Esophagus muscularis mucosa (tissue), 4 donors: ENCODE measurements around the gene MAEA. TPM values are rescaled to one million over a fixed set of nuclear protein-coding genes. Genes with fewer than 3 reads are reported as not detected.

Source experiments
- DNase-seq: peaks from one replicate; pipeline ENCODE4 v3.0.0-alpha.2; 2017; ENCODE audit errors: extremely low spot score
- H3K27ac ChIP-seq, 4 donors: fragments of 200-600 bp; sonication (generic); replicated peaks in 1 of 4; 1 replicate in 3 of 4; 2 replicates in 1 of 4; pipeline ENCODE4 v1.5.1; 2016 to 2019; ENCODE audit warnings: mild to moderate bottlenecking in 1 of 4
- H3K27me3 ChIP-seq, 4 donors: fragments of 200-600 bp; sonication (generic); one replicate each; pipeline versions ENCODE4 v1.5.1 to v1.6.0; 2016 to 2019
- H3K36me3 ChIP-seq, 4 donors: fragments of 200-600 bp; sonication (generic); one replicate each; pipeline ENCODE4 v1.5.1; 2016 to 2019
- H3K4me1 ChIP-seq, 4 donors: fragments of 200-600 bp; sonication (generic); one replicate each; pipeline ENCODE4 v1.5.1; 2016 to 2019
- H3K4me3 ChIP-seq, 4 donors: fragments of 200-600 bp; sonication (generic); 1 replicate in 2 of 4; 2 replicates in 2 of 4; pipeline ENCODE4 v1.5.1; 2016 to 2019; ENCODE audit warnings: mild to moderate bottlenecking in 4 of 4, moderate library complexity in 1 of 4
- H3K9me3 ChIP-seq, 4 donors: fragments of 200-600 bp; sonication (generic); 1 replicate in 3 of 4; 2 replicates in 1 of 4; pipeline ENCODE4 v1.5.1; 2016 to 2019
- EP300 ChIP-seq: sonication (generic); formaldehyde crosslinking; IDR thresholded peaks from one replicate; pipeline ENCODE4 v1.6.1; 2017; ENCODE audit warnings: antibody characterized with exemption
- POLR2A ChIP-seq: fragments of 450-650 bp; IDR thresholded peaks from one replicate; pipeline ENCODE4 v1.6.1; 2017; ENCODE audit warnings: antibody characterized with exemption, moderate library complexity, mild to moderate bottlenecking, low read depth
- POLR2AphosphoS5 ChIP-seq, 2 donors: sonication (generic); formaldehyde crosslinking; IDR thresholded peaks; one replicate each; pipeline ENCODE4 v1.6.1; 2017; ENCODE audit warnings: antibody characterized with exemption in 2 of 2
- WGBS: methylation state at CpG from one replicate; pipeline ENCODE4 v1.1.5; 2018; 5-methylcytosine and 5-hydroxymethylcytosine counted together
- intact Hi-C: fragments of 100-400 bp; cut with DNase I; formaldehyde crosslinking; loops from one replicate; pipeline ENCODE4 v1.15.1; 2023
- total RNA-seq, 4 donors: library from RNA; depleted of rRNA; stranded (reverse); fragments of >200 nt; gene quantifications; one replicate each; pipeline versions ENCODE4 v1.1.0 to v1.2.1, GENCODE V29; 2016
- TF ChIP-seq, protein P1 (sequence below), 3 experiments: fragments of 200-600 bp in 2 of 3; fragments of 450-650 bp in 1 of 3; sonication (generic) in 2 of 3; IDR thresholded peaks; one replicate each; pipeline ENCODE4 v1.5.1; 2017 to 2019; ENCODE audit warnings: antibody characterized with exemption in 3 of 3, mild to moderate bottlenecking in 2 of 3, moderate library complexity in 1 of 3

The MAEA gene
- total RNA-seq, 4 donors from 2014 or later: 54.5 to 63.1 (median 59.8) TPM

DNA sequence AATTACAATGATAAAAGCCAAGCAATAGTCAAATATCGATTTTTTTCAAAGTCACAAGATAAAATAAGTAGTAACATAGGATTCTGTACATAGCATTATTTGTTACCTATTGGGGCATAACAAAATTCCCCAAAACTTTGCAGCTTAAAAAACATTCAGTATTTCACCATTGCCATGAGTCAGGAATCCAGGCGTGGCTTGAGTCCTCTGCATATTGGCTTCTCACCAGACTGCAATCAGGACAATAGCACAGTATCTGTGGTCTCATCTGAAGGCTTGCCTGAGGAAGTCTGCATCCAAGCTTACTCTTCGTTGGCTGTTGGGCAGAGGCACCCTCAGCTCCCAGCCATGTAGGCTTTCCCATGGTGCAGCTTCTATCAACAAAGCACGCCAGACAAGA is 34.5 kb upstream of the MAEA start:
- Histone ChIP-seq H3K36me3 (peaks cover 0 to 6% (median 2%) of the 10 kb centered on the region in 4 donors), H3K4me3 (no peak overlapping the region), H3K27ac (no peak overlapping the region), H3K27me3 (no peaks in the 10 kb centered on the region), H3K4me1 (peaks cover 12 to 26% (median 15%) of the 10 kb centered on the region in 4 donors), H3K9me3 (no peaks in the 10 kb centered on the region)
- intact Hi-C loops: no loop called here
- TF ChIP-seq POLR2AphosphoS5 (IDR thresholded peaks at IDR 0.05) (no peak), POLR2A (no peak), EP300 (no peak)
- TF ChIP-seq, protein P1, sequence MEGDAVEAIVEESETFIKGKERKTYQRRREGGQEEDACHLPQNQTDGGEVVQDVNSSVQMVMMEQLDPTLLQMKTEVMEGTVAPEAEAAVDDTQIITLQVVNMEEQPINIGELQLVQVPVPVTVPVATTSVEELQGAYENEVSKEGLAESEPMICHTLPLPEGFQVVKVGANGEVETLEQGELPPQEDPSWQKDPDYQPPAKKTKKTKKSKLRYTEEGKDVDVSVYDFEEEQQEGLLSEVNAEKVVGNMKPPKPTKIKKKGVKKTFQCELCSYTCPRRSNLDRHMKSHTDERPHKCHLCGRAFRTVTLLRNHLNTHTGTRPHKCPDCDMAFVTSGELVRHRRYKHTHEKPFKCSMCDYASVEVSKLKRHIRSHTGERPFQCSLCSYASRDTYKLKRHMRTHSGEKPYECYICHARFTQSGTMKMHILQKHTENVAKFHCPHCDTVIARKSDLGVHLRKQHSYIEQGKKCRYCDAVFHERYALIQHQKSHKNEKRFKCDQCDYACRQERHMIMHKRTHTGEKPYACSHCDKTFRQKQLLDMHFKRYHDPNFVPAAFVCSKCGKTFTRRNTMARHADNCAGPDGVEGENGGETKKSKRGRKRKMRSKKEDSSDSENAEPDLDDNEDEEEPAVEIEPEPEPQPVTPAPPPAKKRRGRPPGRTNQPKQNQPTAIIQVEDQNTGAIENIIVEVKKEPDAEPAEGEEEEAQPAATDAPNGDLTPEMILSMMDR (IDR thresholded peaks at IDR 0.05): no peak
- DNase-seq: no peak
- 94% methylated on average over 4 of the region's 4 CpGs for WGBS

DNA sequence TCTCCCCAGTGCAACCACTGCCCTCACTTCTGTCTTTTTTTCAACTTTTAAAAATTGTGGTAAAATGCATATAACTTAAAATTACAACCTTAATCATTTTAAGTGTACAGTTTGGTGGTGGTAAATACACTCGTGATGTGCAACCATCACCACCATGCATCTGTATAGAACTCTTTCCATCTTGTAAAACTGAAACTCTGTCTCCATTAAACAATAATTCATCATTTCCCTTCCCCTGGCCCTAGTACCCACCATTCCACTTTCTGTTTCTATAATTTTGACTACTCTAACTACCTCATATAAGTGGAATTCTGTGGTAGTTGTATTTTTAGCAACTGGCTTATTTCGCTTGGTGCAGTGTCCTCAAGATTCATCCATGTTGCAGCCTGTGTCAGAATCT is 34.0 kb upstream of the MAEA start:
- DNase-seq: no peak
- H3K9me3 ChIP-seq: no peaks in the 10 kb centered on the region
- H3K27ac ChIP-seq: no peak overlapping the region
- H3K36me3 ChIP-seq: peaks cover 0 to 6% (median 2%) of the 10 kb centered on the region in 4 donors
- peaks cover 7 to 21% (median 10%) of the 10 kb centered on the region in 4 donors for H3K4me1 ChIP-seq
- H3K27me3 ChIP-seq: no peaks in the 10 kb centered on the region
- 86% methylated on average over 2 of the region's 2 CpGs for WGBS
- intact Hi-C loops: no loop called here
- no peak overlapping the region for H3K4me3 ChIP-seq
- no peak for TF ChIP-seq POLR2AphosphoS5 (IDR thresholded peaks at IDR 0.05)
- TF ChIP-seq, protein P1 (IDR thresholded peaks at IDR 0.05): no peak
- no peak for TF ChIP-seq POLR2A
- TF ChIP-seq EP300: no peak

DNA sequence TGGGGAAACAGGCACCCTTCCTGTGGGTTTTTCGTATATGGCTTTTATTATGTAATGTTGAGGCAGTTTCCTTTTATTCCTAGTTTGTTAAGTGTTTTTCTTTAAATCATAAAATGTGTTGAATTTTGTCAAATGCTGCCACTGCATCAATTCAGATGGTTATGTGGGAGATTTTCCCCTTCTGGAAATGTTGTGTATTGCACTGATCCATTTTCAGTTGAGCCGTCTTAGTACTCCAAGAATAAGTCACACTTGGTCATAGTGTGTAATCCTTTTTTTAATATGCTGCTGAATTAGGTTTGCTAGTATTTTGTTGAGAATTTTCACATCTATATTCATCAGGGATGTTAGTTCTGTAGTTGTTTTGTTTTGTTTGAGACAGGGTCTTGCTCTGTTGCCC is 31.2 kb upstream of the MAEA start:
- no peak overlapping the region for H3K27ac ChIP-seq
- intact Hi-C loops: no loop called here
- no peak overlapping the region for H3K4me3 ChIP-seq
- H3K4me1 ChIP-seq: peaks cover 0 to under 1% (median 0%) of the 10 kb centered on the region in 4 donors
- no peaks in the 10 kb centered on the region for H3K27me3 ChIP-seq
- 85% methylated on average over 2 of the region's 2 CpGs for WGBS
- no peaks in the 10 kb centered on the region for H3K36me3 ChIP-seq
- TF ChIP-seq EP300 (no peak), POLR2A (no peak), POLR2AphosphoS5 (IDR thresholded peaks at IDR 0.05) (no peak)
- TF ChIP-seq, protein P1 (IDR thresholded peaks at IDR 0.05): no peak
- DNase-seq: no peak
- no peaks in the 10 kb centered on the region for H3K9me3 ChIP-seq

DNA sequence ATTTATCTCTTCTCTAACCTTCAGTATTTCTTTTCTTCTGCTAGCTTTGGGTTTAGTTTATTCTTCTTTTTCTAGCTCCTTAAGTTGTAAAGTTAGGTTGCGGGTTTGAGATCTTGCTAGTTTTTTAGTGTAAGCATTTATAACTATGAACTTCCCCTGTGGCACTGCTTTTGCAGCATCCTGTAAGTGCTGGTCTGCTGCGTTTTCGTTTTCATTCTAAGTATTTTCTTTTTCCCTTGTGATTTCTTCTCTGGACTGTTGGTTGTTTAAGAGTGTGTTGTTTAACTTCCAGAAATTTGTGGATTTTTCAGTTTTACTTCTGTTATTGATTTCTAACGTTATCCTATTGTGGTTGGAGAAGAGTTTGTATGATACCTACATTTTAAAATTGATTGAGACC is 29.7 kb upstream of the MAEA start:
- no peak overlapping the region for H3K27ac ChIP-seq
- TF ChIP-seq POLR2A (no peak), EP300 (no peak), POLR2AphosphoS5 (IDR thresholded peaks at IDR 0.05) (no peak)
- TF ChIP-seq, protein P1 (IDR thresholded peaks at IDR 0.05): no peak
- no peak overlapping the region for H3K4me3 ChIP-seq
- peaks cover 0 to 3% (median 0%) of the 10 kb centered on the region in 4 donors for H3K36me3 ChIP-seq
- H3K27me3 ChIP-seq: no peaks in the 10 kb centered on the region
- intact Hi-C loops: no loop called here
- no peak for DNase-seq
- 91% methylated on average over 4 of the region's 4 CpGs for WGBS
- H3K9me3 ChIP-seq: no peaks in the 10 kb centered on the region
- no peaks in the 10 kb centered on the region for H3K4me1 ChIP-seq

DNA sequence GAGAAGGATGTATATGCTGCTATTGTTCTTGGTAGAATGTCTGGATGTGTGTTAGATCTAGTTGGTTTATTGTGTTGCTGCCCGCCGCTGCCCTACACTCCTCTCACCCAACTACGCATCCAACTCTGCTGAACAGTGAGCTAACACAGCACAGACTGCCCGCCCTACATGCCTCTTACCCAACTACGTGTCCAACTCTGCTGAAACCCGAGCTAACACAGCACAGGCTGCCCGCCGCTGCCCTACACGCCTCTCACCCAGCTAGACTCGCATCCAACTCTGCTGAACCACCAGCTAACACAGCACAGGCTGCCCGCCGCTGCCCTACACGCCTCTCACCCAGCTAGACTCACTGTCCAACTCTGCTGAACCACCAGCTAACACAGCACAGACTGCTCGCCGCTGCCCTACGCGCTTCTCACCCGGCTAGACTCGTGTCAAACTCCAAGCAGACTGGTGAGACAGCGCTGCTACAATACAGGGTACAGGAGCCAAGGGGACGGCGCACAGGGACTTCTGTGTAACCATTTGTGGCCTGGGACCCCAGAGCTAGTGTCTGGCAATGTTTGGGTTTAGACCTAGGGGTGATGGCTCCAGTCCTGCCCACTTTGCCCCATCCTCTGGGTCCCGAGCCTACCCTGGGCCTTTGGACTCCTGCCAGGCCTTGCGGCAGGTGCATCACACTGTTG is 29.1 kb upstream of the MAEA start:
- intact Hi-C loops: no loop called here
- TF ChIP-seq POLR2AphosphoS5 (IDR thresholded peaks at IDR 0.05): no peak
- TF ChIP-seq, protein P1 (IDR thresholded peaks at IDR 0.05): no peak
- no peak for TF ChIP-seq EP300
- no peak for TF ChIP-seq POLR2A

More for the DNA sequence above, 29.1 kb upstream of the MAEA start:
- no peaks in the 10 kb centered on the region for H3K9me3 ChIP-seq
- 88% methylated on average over 24 of the region's 24 CpGs for WGBS
- H3K4me3 ChIP-seq: no peak overlapping the region
- H3K4me1 ChIP-seq: no peaks in the 10 kb centered on the region
- no peak for DNase-seq
- H3K27ac ChIP-seq: no peak overlapping the region
- H3K27me3 ChIP-seq: no peaks in the 10 kb centered on the region
- peaks cover 0 to 3% (median under 1%) of the 10 kb centered on the region in 4 donors for H3K36me3 ChIP-seq
